ENCODE results near the gene HMG20B.

Gene HMG20B

GRCh38 chr19:3620817-3621547, 48.2 kb downstream of the HMG20B start:
- no peak for FAIRE-seq
- TF ChIP-seq POLR2A (IDR thresholded peaks at IDR 0.05; ENCODE audit: low read depth, low read length) (no peak), TAF1 (IDR thresholded peaks at IDR 0.05; ENCODE audit: borderline replicate concordance, low read depth, low read length) (no peak)
- DNase-seq (ENCODE audit: insufficient read length): no peak

- TF ChIP-seq POLR2A (IDR thresholded peaks at IDR 0.05; ENCODE audit: low read depth, low read length) (no peak), POLR2AphosphoS5 (IDR thresholded peaks at IDR 0.05; ENCODE audit: low read depth, low read length) (no peak), TAF1 (IDR thresholded peaks at IDR 0.05; ENCODE audit: borderline replicate concordance, low read depth, low read length) (no peak)
- no peak for FAIRE-seq
- no peak for DNase-seq (ENCODE audit: insufficient read length)
These were observed 48.9 kb downstream of the HMG20B start for GRCh38 chr19:3621689-3622088.

- FAIRE-seq (no peak), DNase-seq (ENCODE audit: insufficient read length) (no peak)
- TF ChIP-seq POLR2AphosphoS5 (IDR thresholded peaks at IDR 0.05; ENCODE audit: low read depth, low read length): no peak
- TF ChIP-seq TAF1 (IDR thresholded peaks at IDR 0.05; ENCODE audit: borderline replicate concordance, low read depth, low read length): no peak
- no peak for TF ChIP-seq POLR2A (IDR thresholded peaks at IDR 0.05; ENCODE audit: low read depth, low read length)
These were observed 49.5 kb downstream of the HMG20B start for GRCh38 chr19:3622224-3622623.

GRCh38 chr19:3623716-3624115, 51.0 kb downstream of the HMG20B start:
- FAIRE-seq: no peak
- TF ChIP-seq TAF1 (IDR thresholded peaks at IDR 0.05; ENCODE audit: borderline replicate concordance, low read depth, low read length): no peak
- no peak for TF ChIP-seq POLR2A (IDR thresholded peaks at IDR 0.05; ENCODE audit: low read depth, low read length)
- TF ChIP-seq POLR2AphosphoS5 (IDR thresholded peaks at IDR 0.05; ENCODE audit: low read depth, low read length): no peak

GRCh38 chr19:3625996-3626472, 53.3 kb downstream of the HMG20B start:
- no peak for FAIRE-seq
- DNase-seq (ENCODE audit: insufficient read length): no peak
- no peak for TF ChIP-seq POLR2A (IDR thresholded peaks at IDR 0.05; ENCODE audit: low read depth, low read length)
- TF ChIP-seq POLR2AphosphoS5 (IDR thresholded peaks at IDR 0.05; ENCODE audit: low read depth, low read length): no peak

More at GRCh38 chr19:3623716-3624115, 51.0 kb downstream of the HMG20B start:
- DNase-seq (ENCODE audit: insufficient read length): no peak

GRCh38 chr19:3626473-3627350, 54.0 kb downstream of the HMG20B start, which contains the start of gene CACTIN:
Gene CACTIN, minus strand, starts transcription at chr19:3626790. Its CDS starts 28 bp downstream, at chr19:3626762.
- TF ChIP-seq POLR2AphosphoS5 (IDR thresholded peaks at IDR 0.05; ENCODE audit: low read depth, low read length) (peak; percentile 90), TAF1 (IDR thresholded peaks at IDR 0.05; ENCODE audit: borderline replicate concordance, low read depth, low read length) (peak; percentile 72), POLR2A (IDR thresholded peaks at IDR 0.05; ENCODE audit: low read depth, low read length) (peak; percentile 97)
- peak; percentile 100 for DNase-seq (ENCODE audit: insufficient read length)
- peak; percentile 100 for FAIRE-seq

- no peak for FAIRE-seq
- DNase-seq (ENCODE audit: insufficient read length): no peak
- TF ChIP-seq POLR2AphosphoS5 (IDR thresholded peaks at IDR 0.05; ENCODE audit: low read depth, low read length) (no peak), POLR2A (IDR thresholded peaks at IDR 0.05; ENCODE audit: low read depth, low read length) (no peak), TAF1 (IDR thresholded peaks at IDR 0.05; ENCODE audit: borderline replicate concordance, low read depth, low read length) (no peak)
These were observed 54.6 kb downstream of the HMG20B start for GRCh38 chr19:3627351-3627723.
